ENCODE measurements around the gene WASHC2A.
"Not testable (repeated sequence)": the region's sequence is repeated elsewhere in the genome, so short reads cannot be mapped to it uniquely, and the experiment has no call there.

DNA sequence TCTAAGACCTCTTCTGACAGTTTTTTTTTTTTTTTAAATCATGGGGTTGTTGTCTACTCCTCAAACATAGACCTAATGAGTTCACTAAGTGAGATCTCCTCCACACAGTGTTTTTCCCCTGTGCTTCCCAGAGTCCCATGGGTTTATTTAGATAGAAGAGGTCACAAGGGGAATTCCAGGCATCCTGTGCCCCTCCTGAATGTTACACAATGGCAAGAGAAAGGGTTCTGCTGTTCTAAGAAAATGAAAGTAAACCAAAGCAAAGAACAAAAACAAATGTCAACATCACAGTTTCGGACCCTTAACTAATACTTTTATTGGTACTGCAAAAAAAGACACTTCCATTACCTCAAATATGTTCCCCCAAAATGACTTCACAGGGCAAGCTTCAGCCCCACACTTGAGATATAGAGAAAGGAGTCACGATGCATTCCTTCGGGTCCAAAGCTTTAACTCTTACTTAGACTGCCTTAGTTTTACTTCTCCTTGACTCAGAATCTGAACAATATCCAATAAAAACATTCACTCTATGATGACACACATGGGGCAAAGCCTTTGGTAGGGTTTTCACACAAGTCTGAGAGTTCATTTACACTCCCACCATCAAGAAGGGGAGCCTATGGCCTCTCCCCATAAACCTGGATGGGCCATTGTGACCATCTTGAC is 15.6 kb upstream of the WASHC2A start:
- TF ChIP-seq TRIM28 (IDR thresholded peaks at IDR 0.05; ENCODE audit: borderline replicate concordance, low read length); ZBTB8A (tag by site-specific recombination; IDR thresholded peaks at IDR 0.05); ZFP3 (tag by site-specific recombination; IDR thresholded peaks at IDR 0.05; ENCODE audit: low read depth); ZNF514 (tag by site-specific recombination; IDR thresholded peaks at IDR 0.05); ZNF121 (tag by site-specific recombination; IDR thresholded peaks at IDR 0.05): not testable (repeated sequence)
- TF ChIP-seq, protein P1, sequence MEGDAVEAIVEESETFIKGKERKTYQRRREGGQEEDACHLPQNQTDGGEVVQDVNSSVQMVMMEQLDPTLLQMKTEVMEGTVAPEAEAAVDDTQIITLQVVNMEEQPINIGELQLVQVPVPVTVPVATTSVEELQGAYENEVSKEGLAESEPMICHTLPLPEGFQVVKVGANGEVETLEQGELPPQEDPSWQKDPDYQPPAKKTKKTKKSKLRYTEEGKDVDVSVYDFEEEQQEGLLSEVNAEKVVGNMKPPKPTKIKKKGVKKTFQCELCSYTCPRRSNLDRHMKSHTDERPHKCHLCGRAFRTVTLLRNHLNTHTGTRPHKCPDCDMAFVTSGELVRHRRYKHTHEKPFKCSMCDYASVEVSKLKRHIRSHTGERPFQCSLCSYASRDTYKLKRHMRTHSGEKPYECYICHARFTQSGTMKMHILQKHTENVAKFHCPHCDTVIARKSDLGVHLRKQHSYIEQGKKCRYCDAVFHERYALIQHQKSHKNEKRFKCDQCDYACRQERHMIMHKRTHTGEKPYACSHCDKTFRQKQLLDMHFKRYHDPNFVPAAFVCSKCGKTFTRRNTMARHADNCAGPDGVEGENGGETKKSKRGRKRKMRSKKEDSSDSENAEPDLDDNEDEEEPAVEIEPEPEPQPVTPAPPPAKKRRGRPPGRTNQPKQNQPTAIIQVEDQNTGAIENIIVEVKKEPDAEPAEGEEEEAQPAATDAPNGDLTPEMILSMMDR (tag by site-specific recombination; IDR thresholded peaks at IDR 0.05): not testable (repeated sequence)
- TF ChIP-seq, protein P2, sequence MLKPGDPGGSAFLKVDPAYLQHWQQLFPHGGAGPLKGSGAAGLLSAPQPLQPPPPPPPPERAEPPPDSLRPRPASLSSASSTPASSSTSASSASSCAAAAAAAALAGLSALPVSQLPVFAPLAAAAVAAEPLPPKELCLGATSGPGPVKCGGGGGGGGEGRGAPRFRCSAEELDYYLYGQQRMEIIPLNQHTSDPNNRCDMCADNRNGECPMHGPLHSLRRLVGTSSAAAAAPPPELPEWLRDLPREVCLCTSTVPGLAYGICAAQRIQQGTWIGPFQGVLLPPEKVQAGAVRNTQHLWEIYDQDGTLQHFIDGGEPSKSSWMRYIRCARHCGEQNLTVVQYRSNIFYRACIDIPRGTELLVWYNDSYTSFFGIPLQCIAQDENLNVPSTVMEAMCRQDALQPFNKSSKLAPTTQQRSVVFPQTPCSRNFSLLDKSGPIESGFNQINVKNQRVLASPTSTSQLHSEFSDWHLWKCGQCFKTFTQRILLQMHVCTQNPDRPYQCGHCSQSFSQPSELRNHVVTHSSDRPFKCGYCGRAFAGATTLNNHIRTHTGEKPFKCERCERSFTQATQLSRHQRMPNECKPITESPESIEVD (tag by site-specific recombination; IDR thresholded peaks at IDR 0.05): not testable (repeated sequence)
